Type B pancreatic cell (in vitro differentiated cells): ENCODE measurements around the gene FLAD1. TPM values are rescaled to one million over a fixed set of nuclear protein-coding genes. Genes with fewer than 3 reads are reported as not detected.

Source experiments
- DNase-seq: peaks from one replicate; pipeline ENCODE4 v3.0.0; 2021; ENCODE audit warnings: mixed read lengths; ENCODE audit not compliant: unreplicated experiment; ENCODE audit errors: extremely low spot score
- H3K27ac Mint-ChIP-seq: 2 replicates; pipeline ENCODE4 v1.8.0; 2021; ENCODE audit warnings: mild to moderate bottlenecking, mixed read lengths
- H3K27me3 Mint-ChIP-seq: 2 replicates; pipeline ENCODE4 v1.8.0; 2021; ENCODE audit warnings: mixed read lengths
- H3K36me3 Mint-ChIP-seq: 2 replicates; pipeline ENCODE4 v1.8.0; 2021; ENCODE audit warnings: mixed read lengths
- H3K4me1 Mint-ChIP-seq: one replicate; pipeline ENCODE4 v1.8.0; 2021; ENCODE audit warnings: mixed read lengths; ENCODE audit not compliant: unreplicated experiment
- H3K4me3 Mint-ChIP-seq: 2 replicates; pipeline ENCODE4 v1.8.0; 2021; ENCODE audit warnings: mild to moderate bottlenecking, mixed read lengths
- H3K9me3 Mint-ChIP-seq: 2 replicates; pipeline ENCODE4 v1.8.0; 2021; ENCODE audit warnings: mixed read lengths
- CTCF ChIP-seq: fragments of 200-600 bp; sonication (generic); conservative IDR thresholded peaks from 2 replicates; pipeline ENCODE4 v1.5.0; 2021; ENCODE audit warnings: antibody characterized with exemption, mild to moderate bottlenecking
- total RNA-seq: library from RNA; stranded (reverse); gene quantifications from 2 replicates; pipeline ENCODE4 v1.2.1, GENCODE V29; 2021; ENCODE audit warnings: low replicate concordance

Gene FLAD1
- total RNA-seq, 1 donor from 2014 or later: 59.0 TPM

- DNase-seq: no peak
- H3K9me3 Mint-ChIP-seq: no peaks in the 10 kb centered on the region
- H3K4me1 Mint-ChIP-seq: peaks cover 39% of the 10 kb centered on the region
- H3K36me3 Mint-ChIP-seq: peaks cover 18% of the 10 kb centered on the region
- no peak overlapping the region for H3K27ac Mint-ChIP-seq
- no peaks in the 10 kb centered on the region for H3K27me3 Mint-ChIP-seq
- TF ChIP-seq CTCF: no peak
- no peak overlapping the region for H3K4me3 Mint-ChIP-seq
Measured at GRCh38 chr1:154967331-154967950, 15.7 kb upstream of the FLAD1 start.

- no peaks in the 10 kb centered on the region for H3K9me3 Mint-ChIP-seq
- no peaks in the 10 kb centered on the region for H3K27me3 Mint-ChIP-seq
- peaks cover 14% of the 10 kb centered on the region for H3K36me3 Mint-ChIP-seq
- H3K4me1 Mint-ChIP-seq: peaks cover 40% of the 10 kb centered on the region
- no peak for TF ChIP-seq CTCF
- peak overlapping the region; percentile 50 for H3K27ac Mint-ChIP-seq
- no peak for DNase-seq
- peak overlapping the region; percentile 89 for H3K4me3 Mint-ChIP-seq
Measured at GRCh38 chr1:154968731-154969130, 14.4 kb upstream of the FLAD1 start.

GRCh38 chr1:154969246-154969645, 13.9 kb upstream of the FLAD1 start:
- Mint-ChIP-seq H3K27me3 (no peaks in the 10 kb centered on the region), H3K4me1 (peaks cover 36% of the 10 kb centered on the region), H3K36me3 (peaks cover 11% of the 10 kb centered on the region)

GRCh38 chr1:154969860-154970452, 13.2 kb upstream of the FLAD1 start:
- TF ChIP-seq CTCF: no peak
- Mint-ChIP-seq H3K27me3 (no peaks in the 10 kb centered on the region), H3K4me1 (peaks cover 36% of the 10 kb centered on the region), H3K36me3 (peaks cover 7% of the 10 kb centered on the region), H3K9me3 (no peaks in the 10 kb centered on the region), H3K4me3 (peak overlapping the region; percentile 89), H3K27ac (peak overlapping the region; percentile 50)
- DNase-seq: no peak

More at GRCh38 chr1:154969246-154969645, 13.9 kb upstream of the FLAD1 start:
- H3K27ac Mint-ChIP-seq: peak overlapping the region; percentile 50
- H3K9me3 Mint-ChIP-seq: no peaks in the 10 kb centered on the region
- no peak for TF ChIP-seq CTCF
- DNase-seq: no peak
- peak overlapping the region; percentile 89 for H3K4me3 Mint-ChIP-seq

- peak; percentile 85 for DNase-seq
- no peaks in the 10 kb centered on the region for H3K9me3 Mint-ChIP-seq
- peak within 1 kb of the TSS; percentile 95 for H3K27ac Mint-ChIP-seq
- TF ChIP-seq CTCF: no peak
- peaks cover 7% of the 10 kb centered on the region for H3K36me3 Mint-ChIP-seq
- peaks cover 36% of the 10 kb centered on the region for H3K4me1 Mint-ChIP-seq
- H3K4me3 Mint-ChIP-seq: peak within 1 kb of the TSS; percentile 89
- no peaks in the 10 kb centered on the region for H3K27me3 Mint-ChIP-seq
Measured at GRCh38 chr1:154970631-154971340, 12.4 kb upstream of the FLAD1 start, which contains the start of gene SHC1. Gene SHC1 (minus strand): TSS chr1:154970747. CDS start chr1:154970526, 221 bp downstream.
